GM18861 (cell line): ENCODE measurements around the gene KPNA4.

Source experiments
- ATAC-seq: cut with Tn5 transposase; IDR thresholded peaks from one replicate; pipeline ENCODE4 v1.9.1; 2021; ENCODE audit not compliant: unreplicated experiment

Gene KPNA4

DNA sequence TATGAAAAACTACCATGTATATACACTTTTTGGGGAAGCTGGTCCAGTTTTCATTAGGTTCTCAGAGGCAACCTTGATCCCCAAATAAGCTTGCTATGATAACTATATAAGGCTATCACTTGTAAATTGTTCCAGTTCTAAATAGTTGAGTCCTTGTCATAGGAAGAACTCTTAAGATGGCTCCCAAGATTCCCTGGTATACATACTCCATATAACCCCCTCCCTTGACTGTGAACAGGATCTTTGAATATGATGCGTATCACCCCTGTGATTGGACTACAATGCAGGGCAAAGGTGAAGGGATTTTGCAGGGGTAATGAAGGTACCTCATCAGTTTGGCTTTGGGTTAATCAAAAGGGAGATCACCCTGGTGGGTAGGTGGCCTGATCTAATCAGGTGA lies 67.2 kb downstream of the KPNA4 start:
- no peak for ATAC-seq

DNA sequence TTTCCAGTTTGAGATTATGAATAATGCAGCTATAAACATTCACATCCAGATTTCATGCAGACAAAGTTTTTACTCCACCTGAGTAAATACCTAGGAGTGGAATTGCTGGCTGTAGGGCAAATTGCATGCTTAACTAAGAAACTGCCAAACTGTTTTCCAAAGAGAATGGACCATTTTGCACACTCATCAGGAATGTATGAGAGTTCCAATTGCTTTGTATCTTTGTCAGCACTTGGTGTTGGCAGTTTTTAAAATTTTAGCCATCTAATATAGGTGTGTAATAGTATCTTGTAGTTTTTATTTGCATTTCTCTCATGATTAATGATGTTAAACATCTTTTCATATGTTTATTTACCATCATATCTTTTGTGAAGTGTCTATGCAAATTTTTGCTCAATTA lies 75.2 kb downstream of the KPNA4 start:
- no peak for ATAC-seq

DNA sequence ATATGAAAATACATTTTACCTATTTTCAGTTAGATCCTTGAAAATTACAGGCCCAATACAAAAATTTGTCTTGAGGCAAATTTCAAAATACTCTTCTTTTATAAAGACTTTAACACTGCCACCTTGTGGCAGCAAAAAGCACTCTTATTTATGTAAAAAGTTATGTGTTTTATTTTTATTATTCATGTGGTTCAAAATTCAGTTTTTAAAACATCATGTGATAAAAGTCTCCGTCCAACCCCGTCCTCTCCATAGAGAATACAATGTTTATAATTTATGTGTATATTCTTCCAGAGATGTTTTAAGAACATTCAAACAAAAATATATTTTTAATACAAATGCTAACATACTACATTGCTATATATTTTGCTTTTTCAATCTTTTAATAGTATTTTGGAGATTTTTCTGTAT lies 78.9 kb downstream of the KPNA4 start:
- no peak for ATAC-seq

GRCh38 chr3:160482796-160483195 lies 82.6 kb downstream of the KPNA4 start:
- ATAC-seq, result no peak

- no peak for ATAC-seq
Measured at GRCh38 chr3:160481856-160482255, 83.5 kb downstream of the KPNA4 start.

DNA sequence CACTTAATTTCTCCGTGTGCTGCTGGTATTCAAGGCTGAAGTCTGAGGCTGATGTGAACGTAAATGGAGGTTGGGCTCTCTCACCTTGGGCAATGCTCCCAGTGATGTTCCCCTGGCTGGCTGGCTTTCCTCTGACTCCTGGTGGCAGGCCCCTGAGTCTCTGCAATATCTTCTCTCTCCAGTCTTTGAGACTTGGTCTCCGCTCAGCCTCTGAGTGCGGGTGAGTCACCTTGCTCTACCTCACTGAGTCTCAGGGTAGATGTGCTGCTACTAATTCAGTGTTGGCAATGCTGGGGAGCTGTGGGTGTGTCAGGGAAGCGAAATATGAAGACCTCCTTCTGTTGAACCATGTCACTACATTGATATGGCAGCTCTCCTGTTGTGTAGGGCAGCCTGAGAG lies 84.4 kb downstream of the KPNA4 start:
- ATAC-seq, result no peak

DNA sequence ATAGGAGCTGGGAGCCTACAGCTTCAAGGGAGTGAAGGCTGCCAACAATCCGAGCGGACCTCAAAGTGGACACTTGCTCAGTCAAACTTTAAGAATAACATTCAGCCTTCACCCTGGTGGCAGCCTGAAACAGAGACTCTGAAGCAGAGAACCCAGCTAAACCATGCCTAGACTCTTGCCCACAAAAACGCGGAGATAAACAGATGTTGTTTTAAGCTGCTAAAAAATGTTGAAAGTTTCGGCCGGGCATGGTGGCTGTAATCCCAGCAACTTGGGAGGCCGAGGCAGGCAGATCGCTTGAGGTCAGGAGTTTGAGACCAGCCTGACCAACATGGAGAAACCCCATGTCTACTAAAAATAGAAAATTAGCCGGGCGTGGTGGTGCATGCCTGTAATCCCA lies 86.0 kb downstream of the KPNA4 start:
- no peak for ATAC-seq

DNA sequence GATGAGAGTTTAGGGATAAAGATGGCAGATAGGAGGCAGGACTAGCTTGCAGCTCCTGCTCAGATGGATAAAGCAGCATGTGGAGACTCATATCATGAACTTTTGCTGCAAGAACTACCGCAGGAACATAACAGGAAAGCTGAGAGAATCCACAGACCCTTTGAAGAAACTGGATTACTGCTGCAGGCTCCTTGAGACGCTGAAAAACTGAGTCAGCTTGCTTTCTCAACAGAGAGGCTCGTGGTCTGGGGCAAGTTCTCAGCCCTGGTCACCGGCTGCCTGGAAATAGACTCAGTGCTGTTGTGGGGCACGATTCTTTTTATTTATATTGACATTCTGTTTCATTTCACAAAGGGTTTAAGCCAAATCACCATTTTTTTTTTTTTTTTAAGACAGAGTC lies 87.0 kb downstream of the KPNA4 start:
- ATAC-seq, result no peak

- ATAC-seq, result no peak
Measured at GRCh38 chr3:160477750-160478149, 87.6 kb downstream of the KPNA4 start.

DNA sequence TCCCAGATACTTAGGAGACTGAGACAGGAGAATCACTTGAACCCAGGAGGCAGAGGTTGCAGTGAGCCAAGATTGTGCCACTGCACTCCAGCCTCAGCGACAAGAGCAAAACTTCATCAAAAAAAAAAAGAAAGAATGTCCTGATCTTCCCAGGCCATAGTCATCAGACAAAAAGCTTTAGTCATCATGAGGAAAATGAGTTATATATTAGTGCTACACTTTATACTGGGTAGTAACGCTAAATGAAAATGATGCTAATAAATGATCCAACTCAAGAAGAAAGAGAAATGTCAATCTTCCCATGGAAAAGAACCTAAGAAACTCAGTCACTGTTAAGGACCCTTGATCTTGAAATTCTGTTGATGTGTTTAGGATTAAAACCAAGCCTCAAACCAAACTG lies 89.5 kb downstream of the KPNA4 start:
- ATAC-seq, result no peak

DNA sequence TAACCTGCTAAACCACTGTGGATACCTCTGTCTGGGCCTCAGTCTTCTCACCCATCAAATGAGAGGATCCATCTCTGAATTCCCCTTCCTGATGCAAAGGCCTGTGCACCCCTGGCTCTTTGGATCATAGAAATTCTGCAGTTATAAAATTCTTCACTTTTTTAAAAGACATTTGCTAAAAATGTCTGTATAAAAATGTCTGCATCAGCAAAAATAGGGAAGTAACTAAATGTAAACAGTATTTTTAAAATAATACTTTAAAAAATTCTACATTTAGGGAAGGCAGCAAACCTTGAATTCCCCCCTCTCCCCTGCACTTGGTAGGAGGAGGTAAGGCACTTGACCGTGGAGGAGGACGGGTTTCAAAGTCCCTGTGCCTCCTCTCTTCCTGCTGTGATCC lies 90.2 kb downstream of the KPNA4 start:
- no peak for ATAC-seq

DNA sequence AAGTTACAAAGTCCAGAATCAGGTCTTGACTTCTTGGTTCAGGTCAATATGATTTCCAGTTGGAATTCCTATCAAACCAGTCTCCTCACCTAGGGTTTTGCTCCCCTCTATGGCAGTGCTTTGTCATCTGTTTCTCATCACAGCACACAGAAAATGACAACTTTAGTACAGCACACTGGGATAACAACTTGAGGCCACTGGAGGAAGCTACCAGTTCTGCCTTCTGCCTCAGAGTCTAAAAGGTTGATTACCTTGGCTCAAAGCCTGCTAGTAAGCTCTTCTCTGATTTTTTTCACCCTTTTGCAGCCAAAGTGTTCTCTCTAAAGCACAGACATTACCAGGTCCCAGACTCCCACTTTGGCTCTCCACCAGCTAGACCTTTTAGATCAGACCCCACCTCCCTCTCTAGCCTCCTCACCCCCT lies 90.9 kb downstream of the KPNA4 start:
- no peak for ATAC-seq

GRCh38 chr3:160473978-160474377 lies 91.4 kb downstream of the KPNA4 start:
- ATAC-seq, result no peak

DNA sequence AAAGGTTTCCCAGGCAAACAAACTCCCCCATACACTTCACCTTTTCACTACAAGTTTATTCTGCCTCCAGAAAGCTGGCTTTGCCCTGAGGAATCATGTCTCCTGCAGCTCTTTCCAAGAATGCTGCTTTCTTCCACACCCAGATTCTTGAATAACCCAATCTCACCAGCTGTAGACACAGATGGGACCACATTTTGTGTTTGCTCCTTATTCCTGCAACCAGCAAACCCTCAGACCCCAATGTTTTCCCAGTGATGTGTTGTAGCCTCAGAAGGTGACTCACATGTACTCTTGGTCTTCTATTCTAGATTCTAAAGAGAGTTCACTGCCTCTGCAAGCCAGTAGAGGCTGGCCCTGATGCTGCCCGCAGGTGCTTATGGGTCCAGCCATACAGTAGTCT lies 92.2 kb downstream of the KPNA4 start:
- ATAC-seq, result no peak

GRCh38 chr3:160472344-160472743 lies 93.0 kb downstream of the KPNA4 start:
- ATAC-seq, result peak; percentile 76

- ATAC-seq, result no peak
Measured at GRCh38 chr3:160471892-160472291, 93.5 kb downstream of the KPNA4 start.

DNA sequence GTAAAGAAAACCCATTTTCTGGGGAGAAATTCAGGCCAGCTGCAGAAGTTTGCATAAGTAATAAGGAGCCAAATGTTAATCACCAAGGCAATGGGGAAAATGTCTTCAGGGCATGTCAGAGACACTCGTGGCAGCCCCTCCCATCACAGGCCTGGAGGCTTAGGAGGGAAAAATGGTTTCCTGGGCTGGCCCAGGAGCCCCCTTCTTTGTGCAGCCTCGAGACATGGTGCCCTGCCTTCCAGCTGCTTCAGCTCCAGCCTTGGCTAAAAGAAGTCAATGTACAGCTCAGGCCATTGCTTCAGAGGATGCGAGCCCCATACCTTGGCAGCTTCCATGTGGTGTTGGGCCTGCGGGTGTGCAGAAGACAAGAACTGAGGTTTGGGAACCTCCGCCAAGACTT lies 95.2 kb downstream of the KPNA4 start:
- ATAC-seq, result no peak

- ATAC-seq, result no peak
Measured at GRCh38 chr3:160464971-160465370, 100.4 kb downstream of the KPNA4 start.

DNA sequence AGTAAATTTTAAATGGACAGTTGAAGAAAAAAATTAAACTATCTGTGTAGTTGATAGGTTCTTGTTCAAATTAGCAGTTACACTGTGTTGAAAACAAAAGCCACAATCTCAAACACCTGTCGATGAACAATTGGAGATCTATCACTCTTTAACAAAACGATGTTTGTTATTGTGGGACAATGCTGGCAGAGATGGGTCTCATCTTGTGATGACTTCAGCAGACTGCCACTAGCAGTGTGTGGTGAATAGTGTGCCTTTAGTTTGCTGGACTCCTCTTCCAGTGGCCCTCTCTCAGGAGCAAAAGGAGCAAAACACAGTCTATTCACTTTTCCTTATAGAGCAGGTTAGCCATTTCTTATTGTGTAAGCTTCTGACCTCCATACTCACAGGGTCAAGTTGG lies 101.0 kb downstream of the KPNA4 start:
- no peak for ATAC-seq

DNA sequence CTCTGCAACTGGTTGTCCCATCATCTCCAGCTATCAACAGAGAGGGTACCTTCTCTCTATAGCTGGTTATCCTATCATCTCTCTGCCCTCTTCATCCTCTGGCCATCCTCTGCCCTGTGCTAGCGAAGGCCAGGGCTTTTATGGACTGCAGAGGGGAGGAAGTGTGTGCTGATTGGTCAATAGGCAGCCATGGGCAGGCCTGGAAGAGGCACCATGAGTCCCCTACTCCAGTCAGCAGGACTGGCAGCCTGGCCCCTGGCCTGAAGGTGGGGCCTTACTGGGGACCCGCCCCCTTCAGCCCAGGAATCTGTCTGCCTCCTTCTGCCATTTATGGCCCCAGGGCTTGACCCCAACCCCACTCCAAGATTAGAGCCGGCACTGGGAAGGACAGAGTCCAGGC lies 105.3 kb downstream of the KPNA4 start:
- ATAC-seq, result no peak

DNA sequence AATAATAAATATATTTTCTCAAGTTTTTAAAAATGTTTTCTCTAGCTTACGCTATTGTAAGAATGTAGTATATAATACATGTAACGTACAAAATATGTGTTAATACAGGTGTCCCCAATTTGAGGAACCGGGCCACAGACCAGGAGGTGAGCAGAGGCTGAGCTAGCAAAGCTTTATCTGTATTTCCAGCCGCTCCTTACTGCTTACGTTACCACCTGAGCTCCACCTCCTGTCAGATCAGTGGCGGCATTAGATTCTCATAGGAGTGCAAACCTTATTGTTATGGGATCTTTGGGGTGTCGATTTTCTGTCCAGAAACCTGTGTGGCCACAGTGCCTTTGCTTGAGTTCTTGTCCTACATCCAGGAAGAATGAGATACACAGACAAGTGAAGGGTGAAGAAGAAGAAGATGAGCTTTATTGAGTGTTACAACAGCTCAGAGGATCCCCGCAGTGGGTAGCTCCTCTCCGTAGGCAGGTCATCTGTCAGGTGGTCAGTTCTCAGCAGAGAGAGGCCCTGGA lies 105.9 kb downstream of the KPNA4 start:
- no peak for ATAC-seq

- ATAC-seq, result no peak
Measured at GRCh38 chr3:160458151-160458550, 107.2 kb downstream of the KPNA4 start.

DNA sequence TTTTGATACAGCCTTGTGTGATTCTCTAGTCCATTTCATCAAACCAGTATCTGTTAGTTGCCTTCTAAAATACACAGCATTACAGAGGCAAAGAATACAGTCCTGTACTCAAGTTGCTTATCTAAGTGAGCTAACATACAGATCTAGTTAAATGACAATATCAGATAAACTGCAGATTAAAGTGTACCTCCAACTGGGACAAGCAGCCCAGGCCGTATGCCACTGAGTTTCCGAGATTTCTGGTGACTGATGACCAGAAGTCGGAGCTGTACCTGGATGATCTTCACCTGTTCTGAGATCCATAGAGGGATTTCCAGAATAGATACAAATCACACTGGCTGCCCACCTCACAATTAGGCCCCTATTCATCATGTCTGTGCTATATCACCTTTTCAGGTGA lies 109.5 kb downstream of the KPNA4 start:
- no peak for ATAC-seq

GRCh38 chr3:160454995-160455394 lies 110.4 kb downstream of the KPNA4 start:
- no peak for ATAC-seq
